ENCODE results near the gene ANGPTL1.

ANGPTL1 gene

GRCh38 chr1:178825167-178825566 is 45.7 kb downstream of the ANGPTL1 start:
- Histone ChIP-seq H3K27ac (ENCODE audit: low read depth, low read length) (no peak overlapping the region), H3K4me1 (ENCODE audit: control insufficient read depth, insufficient read depth, low read length, unreplicated experiment) (no peaks in the 10 kb centered on the region), H2AFZ (ENCODE audit: low read length, unreplicated experiment) (no peak overlapping the region), H3K27me3 (ENCODE audit: insufficient read depth, low read length) (no peaks in the 10 kb centered on the region), H3K36me3 (ENCODE audit: insufficient read depth, low read length) (peaks cover 3% of the 10 kb centered on the region), H3K4me3 (ENCODE audit: low read depth, low read length) (no peak overlapping the region), H3K79me2 (ENCODE audit: control insufficient read depth, insufficient read depth, low read length, unreplicated experiment) (no peaks in the 10 kb centered on the region)

DNA sequence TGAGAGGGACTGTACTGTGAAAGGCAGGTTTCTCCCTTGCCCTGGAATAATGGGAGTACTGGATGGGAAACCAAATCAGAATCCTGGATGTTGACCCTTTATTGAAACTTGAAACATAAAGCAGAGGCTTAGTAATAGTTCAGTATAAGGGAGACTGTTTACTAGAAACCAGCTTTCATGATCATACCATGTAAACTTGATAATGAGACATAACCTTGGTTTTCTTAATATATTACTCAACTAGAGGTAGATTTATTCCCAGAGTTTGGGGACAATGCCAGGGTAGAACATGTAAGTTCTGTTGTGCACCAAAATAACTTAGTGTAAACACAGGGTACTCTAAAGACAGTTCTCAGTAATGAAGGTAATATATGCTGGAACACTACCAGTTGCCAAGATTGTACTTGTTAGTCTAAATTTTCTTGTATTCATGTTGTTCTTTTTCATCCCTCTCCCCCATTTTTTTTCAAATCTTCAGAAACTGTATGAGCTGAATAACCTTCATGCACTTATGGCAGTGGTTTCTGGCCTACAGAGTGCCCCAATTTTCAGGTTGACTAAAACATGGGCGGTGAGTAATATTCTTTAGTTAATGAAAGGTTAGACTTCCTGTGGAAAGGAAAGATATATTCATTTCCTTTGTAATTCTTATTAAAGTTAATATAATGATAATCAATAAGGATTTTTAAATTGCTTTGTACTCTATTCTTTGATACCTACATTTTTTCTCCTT is 49.6 kb downstream of the ANGPTL1 start:
- H3K4me3 ChIP-seq (ENCODE audit: low read depth, low read length): no peak overlapping the region
- no peak overlapping the region for H3K27ac ChIP-seq (ENCODE audit: low read depth, low read length)
- H3K27me3 ChIP-seq (ENCODE audit: insufficient read depth, low read length): no peaks in the 10 kb centered on the region
- no peak overlapping the region for H2AFZ ChIP-seq (ENCODE audit: low read length, unreplicated experiment)
- peaks cover 3% of the 10 kb centered on the region; the same call in 1 of the 2 replicates for H3K36me3 ChIP-seq (ENCODE audit: insufficient read depth, low read length)
- no peaks in the 10 kb centered on the region for H3K4me1 ChIP-seq (ENCODE audit: control insufficient read depth, insufficient read depth, low read length, unreplicated experiment)
- no peaks in the 10 kb centered on the region for H3K79me2 ChIP-seq (ENCODE audit: control insufficient read depth, insufficient read depth, low read length, unreplicated experiment)

DNA sequence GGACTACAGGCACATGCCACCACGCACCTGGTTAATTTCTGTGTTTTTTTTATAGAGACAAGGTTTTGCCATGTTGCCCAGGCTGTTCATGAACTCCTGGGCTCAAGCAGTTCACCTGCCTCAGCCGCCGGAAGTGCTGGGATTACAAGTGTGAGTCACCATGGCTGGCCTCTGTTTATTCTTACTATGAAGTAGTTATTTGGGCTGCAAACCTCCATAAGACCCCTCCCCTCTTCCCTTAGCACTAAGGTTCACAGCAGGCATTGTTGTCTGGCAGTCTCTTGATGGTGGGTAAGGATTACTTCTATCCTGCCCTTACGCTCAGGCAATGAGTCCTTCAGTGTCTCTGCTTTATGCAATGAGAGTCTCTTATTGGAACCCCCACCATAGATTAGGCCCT is 51.8 kb downstream of the ANGPTL1 start:
- no peak overlapping the region for H3K4me3 ChIP-seq (ENCODE audit: low read depth, low read length)
- H3K27ac ChIP-seq (ENCODE audit: low read depth, low read length): no peak overlapping the region
- peaks cover 3% of the 10 kb centered on the region; the same call in 1 of the 2 replicates for H3K36me3 ChIP-seq (ENCODE audit: insufficient read depth, low read length)
- H3K27me3 ChIP-seq (ENCODE audit: insufficient read depth, low read length): no peaks in the 10 kb centered on the region
- H2AFZ ChIP-seq (ENCODE audit: low read length, unreplicated experiment): no peak overlapping the region
- no peaks in the 10 kb centered on the region for H3K4me1 ChIP-seq (ENCODE audit: control insufficient read depth, insufficient read depth, low read length, unreplicated experiment)
- no peaks in the 10 kb centered on the region for H3K79me2 ChIP-seq (ENCODE audit: control insufficient read depth, insufficient read depth, low read length, unreplicated experiment)

DNA sequence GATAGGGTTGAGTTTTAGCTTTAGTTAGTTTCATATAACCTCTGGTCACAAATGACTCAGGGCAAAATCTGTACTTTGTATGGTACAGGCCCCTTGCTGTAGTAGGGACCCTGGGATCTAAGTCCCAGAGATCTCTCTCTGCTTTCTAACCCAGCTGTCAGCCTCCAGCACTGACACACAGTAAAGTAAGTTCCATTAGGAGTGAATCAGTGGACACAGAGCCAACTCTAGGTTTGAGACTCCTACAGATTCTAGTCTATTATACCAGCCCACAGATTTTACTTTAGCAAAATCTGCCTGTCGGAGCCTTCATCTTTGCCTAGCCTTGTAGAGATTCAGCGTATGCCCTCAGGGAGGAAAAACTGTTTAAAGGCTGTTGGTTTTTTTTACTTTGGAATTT is 52.5 kb downstream of the ANGPTL1 start:
- H3K79me2 ChIP-seq (ENCODE audit: control insufficient read depth, insufficient read depth, low read length, unreplicated experiment): no peaks in the 10 kb centered on the region
- no peaks in the 10 kb centered on the region for H3K27me3 ChIP-seq (ENCODE audit: insufficient read depth, low read length)
- H3K4me1 ChIP-seq (ENCODE audit: control insufficient read depth, insufficient read depth, low read length, unreplicated experiment): no peaks in the 10 kb centered on the region
- H2AFZ ChIP-seq (ENCODE audit: low read length, unreplicated experiment): no peak overlapping the region
- no peak overlapping the region for H3K27ac ChIP-seq (ENCODE audit: low read depth, low read length)
- 0 out of 2 replicates have a peak, but pooled peaks cover 3% of the 10 kb centered on the region for H3K36me3 ChIP-seq (ENCODE audit: insufficient read depth, low read length)
- no peak overlapping the region for H3K4me3 ChIP-seq (ENCODE audit: low read depth, low read length)

- Histone ChIP-seq H3K79me2 (ENCODE audit: control insufficient read depth, insufficient read depth, low read length, unreplicated experiment) (no peaks in the 10 kb centered on the region), H3K27ac (ENCODE audit: low read depth, low read length) (no peak overlapping the region)
These were observed 60.3 kb downstream of the ANGPTL1 start for GRCh38 chr1:178810585-178810984.

DNA sequence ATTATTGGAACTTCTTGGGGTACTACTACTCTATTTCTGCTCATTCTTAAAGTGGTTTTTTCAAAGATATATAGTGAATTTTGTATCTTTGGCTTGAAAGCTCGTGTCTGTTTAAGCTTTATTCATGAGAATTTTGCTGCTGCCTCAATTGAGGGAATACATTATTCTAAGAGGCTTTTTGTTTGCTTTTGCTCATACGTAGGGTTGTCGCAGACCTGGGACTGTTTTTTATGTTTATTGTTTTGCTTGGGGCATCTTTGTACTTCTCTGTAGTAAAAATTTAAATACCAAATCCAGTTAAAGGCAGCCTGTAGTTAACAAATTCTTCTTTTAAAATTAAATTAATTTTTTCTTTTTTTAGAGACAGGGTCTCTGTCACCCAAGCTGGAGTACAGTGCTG is 62.3 kb downstream of the ANGPTL1 start:
- Histone ChIP-seq H3K27ac (ENCODE audit: low read depth, low read length) (no peak overlapping the region), H3K4me3 (ENCODE audit: low read depth, low read length) (no peak overlapping the region), H3K79me2 (ENCODE audit: control insufficient read depth, insufficient read depth, low read length, unreplicated experiment) (no peaks in the 10 kb centered on the region), H3K27me3 (ENCODE audit: insufficient read depth, low read length) (no peaks in the 10 kb centered on the region), H3K36me3 (ENCODE audit: insufficient read depth, low read length) (no peaks in the 10 kb centered on the region), H3K4me1 (ENCODE audit: control insufficient read depth, insufficient read depth, low read length, unreplicated experiment) (no peaks in the 10 kb centered on the region), H2AFZ (ENCODE audit: low read length, unreplicated experiment) (no peak overlapping the region)

More at GRCh38 chr1:178810585-178810984, 60.3 kb downstream of the ANGPTL1 start:
- no peaks in the 10 kb centered on the region for H3K27me3 ChIP-seq (ENCODE audit: insufficient read depth, low read length)
- no peaks in the 10 kb centered on the region for H3K4me1 ChIP-seq (ENCODE audit: control insufficient read depth, insufficient read depth, low read length, unreplicated experiment)
- no peaks in the 10 kb centered on the region for H3K36me3 ChIP-seq (ENCODE audit: insufficient read depth, low read length)
- no peak overlapping the region for H2AFZ ChIP-seq (ENCODE audit: low read length, unreplicated experiment)
- no peak overlapping the region for H3K4me3 ChIP-seq (ENCODE audit: low read depth, low read length)

GRCh38 chr1:178806665-178807300 is 64.1 kb downstream of the ANGPTL1 start:
- no peaks in the 10 kb centered on the region for H3K79me2 ChIP-seq (ENCODE audit: control insufficient read depth, insufficient read depth, low read length, unreplicated experiment)
- no peak overlapping the region for H3K27ac ChIP-seq (ENCODE audit: low read depth, low read length)
- H2AFZ ChIP-seq (ENCODE audit: low read length, unreplicated experiment): no peak overlapping the region
- no peaks in the 10 kb centered on the region for H3K4me1 ChIP-seq (ENCODE audit: control insufficient read depth, insufficient read depth, low read length, unreplicated experiment)
- H3K27me3 ChIP-seq (ENCODE audit: insufficient read depth, low read length): no peaks in the 10 kb centered on the region
- H3K4me3 ChIP-seq (ENCODE audit: low read depth, low read length): no peak overlapping the region
- no peaks in the 10 kb centered on the region for H3K36me3 ChIP-seq (ENCODE audit: insufficient read depth, low read length)

GRCh38 chr1:178802873-178803272 is 68.0 kb downstream of the ANGPTL1 start:
- H3K36me3 ChIP-seq (ENCODE audit: insufficient read depth, low read length): peaks cover 6% of the 10 kb centered on the region; the same call in 1 of the 2 replicates

More at GRCh38 chr1:178802873-178803272, 68.0 kb downstream of the ANGPTL1 start:
- H3K79me2 ChIP-seq (ENCODE audit: control insufficient read depth, insufficient read depth, low read length, unreplicated experiment): no peaks in the 10 kb centered on the region
- no peak overlapping the region for H3K27ac ChIP-seq (ENCODE audit: low read depth, low read length)
- no peaks in the 10 kb centered on the region for H3K27me3 ChIP-seq (ENCODE audit: insufficient read depth, low read length)
- H2AFZ ChIP-seq (ENCODE audit: low read length, unreplicated experiment): no peak overlapping the region
- H3K4me3 ChIP-seq (ENCODE audit: low read depth, low read length): no peak overlapping the region
- H3K4me1 ChIP-seq (ENCODE audit: control insufficient read depth, insufficient read depth, low read length, unreplicated experiment): no peaks in the 10 kb centered on the region

Measured in ACC112 (cell line).